HAP-1 (cell line): ENCODE results near the gene GNS.
"Not testable (repeated sequence)": the region's sequence is repeated elsewhere in the genome, so short reads cannot be mapped to it uniquely, and the experiment has no call there.

Experiments
- DNase-seq, 2 experiments: peaks; one replicate each; pipeline ENCODE4 v3.0.0-alpha.2; 2016 to 2020; ENCODE audit warnings: low spot score in 2 of 2
- H3K27me3 ChIP-seq: fragments of 250-450 bp; sonication (Bioruptor Pico); 2 replicates; pipeline ENCODE4 v1.5.1; 2020; ENCODE audit warnings: low read depth, mild to moderate bottlenecking, moderate library complexity
- H3K36me3 ChIP-seq: fragments of 250-450 bp; sonication (Bioruptor Pico); replicated peaks from 2 replicates; pipeline ENCODE4 v1.5.1; 2020; ENCODE audit warnings: mild to moderate bottlenecking
- H3K4me1 ChIP-seq: fragments of 250-450 bp; sonication (Bioruptor Pico); 2 replicates; pipeline ENCODE4 v1.5.1; 2020; ENCODE audit warnings: mild to moderate bottlenecking
- H3K4me3 ChIP-seq: fragments of 250-450 bp; sonication (Bioruptor Pico); 2 replicates; pipeline ENCODE4 v1.5.1; 2020; ENCODE audit warnings: mild to moderate bottlenecking, moderate library complexity
- H3K9me3 ChIP-seq: fragments of 250-450 bp; sonication (Bioruptor Pico); 2 replicates; pipeline ENCODE4 v1.5.1; 2020; ENCODE audit warnings: mild to moderate bottlenecking, moderate library complexity
- in situ Hi-C: fragments of 300-500 bp; cut with MboI; formaldehyde crosslinking; loops from 3 replicates; pipeline ENCODE4 v1.14.3; 2020; ENCODE audit warnings: low sequenced_read_pairs, inconsistent platforms, mixed read lengths

Gene GNS

DNA sequence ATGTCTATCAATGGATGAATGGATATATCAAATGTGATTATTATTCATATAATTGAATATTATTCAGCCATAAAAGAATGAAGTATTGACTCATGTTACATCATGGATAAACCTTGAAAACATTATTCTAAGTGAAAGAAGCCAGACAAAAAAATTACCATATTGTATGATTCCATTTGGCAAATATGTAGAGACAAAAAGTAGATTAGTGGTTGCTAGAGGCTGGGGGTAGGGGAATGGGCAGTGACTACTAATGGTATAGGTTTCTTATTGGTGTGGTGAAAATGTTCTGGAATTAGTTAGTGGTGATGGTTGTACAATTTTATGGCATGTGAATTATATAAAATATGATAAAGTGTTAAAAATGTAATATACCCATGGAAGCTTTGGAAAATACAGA, 31.8 kb upstream of the GNS start:
- H3K4me3 ChIP-seq = no peak overlapping the region
- H3K27me3 ChIP-seq = no peaks in the 10 kb centered on the region
- DNase-seq = no peak
- H3K9me3 ChIP-seq = no peaks in the 10 kb centered on the region
- in situ Hi-C loops = no loop called here
- peaks cover 20% of the 10 kb centered on the region for H3K4me1 ChIP-seq
- H3K36me3 ChIP-seq = peaks cover 5% of the 10 kb centered on the region; the same call in 1 of the 2 replicates

GRCh38 chr12:64790166-64790565, 31.0 kb upstream of the GNS start:
- Histone ChIP-seq H3K36me3 (peaks cover 5% of the 10 kb centered on the region; the same call in 1 of the 2 replicates), H3K4me3 (no peak overlapping the region), H3K9me3 (no peaks in the 10 kb centered on the region), H3K4me1 (peaks cover 20% of the 10 kb centered on the region), H3K27me3 (no peaks in the 10 kb centered on the region)
- no peak for DNase-seq
- in situ Hi-C loops = no loop called here

- no peak for DNase-seq
- Histone ChIP-seq H3K4me3 (no peak overlapping the region), H3K27me3 (no peaks in the 10 kb centered on the region), H3K36me3 (peaks cover 5% of the 10 kb centered on the region; the same call in 1 of the 2 replicates), H3K4me1 (peaks cover 25% of the 10 kb centered on the region), H3K9me3 (no peaks in the 10 kb centered on the region)
- in situ Hi-C loops = no loop called here
These were observed 26.6 kb upstream of the GNS start for GRCh38 chr12:64785838-64786237.

DNA sequence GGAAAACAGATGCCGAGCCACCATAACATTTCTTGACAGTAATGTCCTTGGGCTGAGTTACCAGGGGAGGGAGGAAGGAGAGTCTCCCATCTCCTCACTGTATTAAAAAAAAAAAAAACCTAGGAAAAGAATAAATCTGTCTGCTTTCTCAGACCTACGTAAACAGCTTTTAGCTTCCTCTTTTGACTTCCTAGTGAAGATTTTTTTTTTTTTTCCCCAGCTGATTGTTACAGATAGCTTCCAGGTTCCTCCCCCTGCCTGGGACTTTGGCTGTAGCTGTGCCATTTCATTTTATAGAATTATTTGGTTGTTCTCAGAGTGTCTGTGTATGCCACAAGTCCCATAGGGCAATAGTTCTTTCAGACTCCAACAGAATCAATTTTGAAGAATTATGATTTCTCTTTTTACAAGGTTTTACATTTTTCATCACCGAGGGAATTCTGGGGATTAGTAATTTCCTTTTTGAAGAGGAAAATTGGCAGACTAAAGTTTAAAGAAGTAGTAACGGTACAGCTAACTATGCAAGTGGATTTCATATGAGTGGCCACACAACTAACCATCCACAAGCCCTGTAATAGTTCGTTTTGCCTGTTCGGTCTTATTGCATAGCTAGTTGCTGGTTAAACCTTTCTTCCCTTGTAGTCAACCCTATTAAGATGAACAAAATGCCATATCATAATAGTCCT, 23.1 kb upstream of the GNS start:
- Histone ChIP-seq H3K4me1 (peaks cover 18% of the 10 kb centered on the region), H3K9me3 (no peaks in the 10 kb centered on the region), H3K4me3 (peak overlapping the region; percentile 39), H3K27me3 (no peaks in the 10 kb centered on the region), H3K36me3 (peaks cover 5% of the 10 kb centered on the region; the same call in 1 of the 2 replicates)
- no peak for DNase-seq
- in situ Hi-C loops = no loop called here

GRCh38 chr12:64781280-64782190, 22.3 kb upstream of the GNS start:
- in situ Hi-C loops = no loop called here
- DNase-seq = peak; percentile 25 to 32
- H3K27me3 ChIP-seq = no peaks in the 10 kb centered on the region
- H3K36me3 ChIP-seq = no peaks in the 10 kb centered on the region
- H3K4me1 ChIP-seq = peaks cover 14% of the 10 kb centered on the region
- no peaks in the 10 kb centered on the region for H3K9me3 ChIP-seq
- peak overlapping the region; percentile 39 for H3K4me3 ChIP-seq

GRCh38 chr12:64780531-64781279, 21.5 kb upstream of the GNS start:
- Histone ChIP-seq H3K36me3 (no peaks in the 10 kb centered on the region), H3K9me3 (no peaks in the 10 kb centered on the region; the same call in 1 of the 2 replicates), H3K4me1 (peaks cover 14% of the 10 kb centered on the region), H3K4me3 (peak overlapping the region; percentile 39), H3K27me3 (no peaks in the 10 kb centered on the region)
- in situ Hi-C loops = no loop called here
- peak in 1 of 2 experiments; percentile 62 for DNase-seq

GRCh38 chr12:64780132-64780530, 20.9 kb upstream of the GNS start:
- H3K4me3 ChIP-seq = peak overlapping the region; percentile 39
- H3K27me3 ChIP-seq = no peaks in the 10 kb centered on the region

GRCh38 chr12:64779354-64779974, 20.3 kb upstream of the GNS start:
- DNase-seq = peak in 1 of 2 experiments; percentile 29
- Histone ChIP-seq H3K4me3 (no peak overlapping the region), H3K9me3 (no peaks in the 10 kb centered on the region; the same call in 1 of the 2 replicates), H3K4me1 (peaks cover 14% of the 10 kb centered on the region), H3K27me3 (no peaks in the 10 kb centered on the region), H3K36me3 (no peaks in the 10 kb centered on the region)
- in situ Hi-C loops = no loop called here

More at GRCh38 chr12:64780132-64780530, 20.9 kb upstream of the GNS start:
- DNase-seq = peak in 1 of 2 experiments; percentile 14
- H3K4me1 ChIP-seq = peaks cover 14% of the 10 kb centered on the region
- in situ Hi-C loops = no loop called here
- no peaks in the 10 kb centered on the region for H3K36me3 ChIP-seq
- H3K9me3 ChIP-seq = no peaks in the 10 kb centered on the region; the same call in 1 of the 2 replicates

DNA sequence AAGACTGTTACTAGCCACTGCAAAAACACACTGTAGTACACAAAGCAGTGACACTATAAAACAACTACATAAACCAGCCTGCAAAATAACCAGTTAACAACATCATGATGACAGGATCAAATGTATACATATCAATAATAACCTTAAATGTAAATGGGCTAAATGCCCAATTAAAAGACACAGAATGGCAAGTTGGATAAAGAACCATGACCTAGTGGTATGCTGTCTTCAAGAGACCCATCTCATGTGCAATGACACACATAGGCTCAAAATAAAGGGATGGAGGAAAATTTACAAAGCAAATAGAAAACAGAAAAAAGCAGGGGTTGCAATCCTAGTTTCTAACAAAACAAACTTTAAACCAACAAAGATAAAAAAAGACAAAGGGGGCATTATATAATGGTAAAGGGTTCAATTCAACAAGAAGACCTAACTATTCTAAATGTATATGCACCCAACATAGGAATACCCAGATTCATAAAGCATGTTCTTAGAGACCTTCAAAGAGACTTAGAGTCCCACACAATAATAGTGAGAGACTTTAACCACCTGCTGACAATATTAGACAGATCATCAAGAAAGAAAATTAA, 16.0 kb upstream of the GNS start:
- H3K9me3 ChIP-seq, in situ Hi-C loops, DNase-seq: not testable (repeated sequence)

GRCh38 chr12:64773386-64773785, 14.2 kb upstream of the GNS start:
- H3K36me3 ChIP-seq = no peaks in the 10 kb centered on the region
- no peak overlapping the region for H3K4me3 ChIP-seq
- H3K4me1 ChIP-seq = no peaks in the 10 kb centered on the region
- H3K27me3 ChIP-seq = no peaks in the 10 kb centered on the region
- H3K9me3 ChIP-seq = no peaks in the 10 kb centered on the region; the same call in 1 of the 2 replicates
- no peak for DNase-seq
- in situ Hi-C loops = no loop called here

More for the DNA sequence above, 16.0 kb upstream of the GNS start:
- not testable (repeated sequence) for H3K4me1 ChIP-seq, H3K27me3 ChIP-seq, H3K4me3 ChIP-seq, H3K36me3 ChIP-seq

DNA sequence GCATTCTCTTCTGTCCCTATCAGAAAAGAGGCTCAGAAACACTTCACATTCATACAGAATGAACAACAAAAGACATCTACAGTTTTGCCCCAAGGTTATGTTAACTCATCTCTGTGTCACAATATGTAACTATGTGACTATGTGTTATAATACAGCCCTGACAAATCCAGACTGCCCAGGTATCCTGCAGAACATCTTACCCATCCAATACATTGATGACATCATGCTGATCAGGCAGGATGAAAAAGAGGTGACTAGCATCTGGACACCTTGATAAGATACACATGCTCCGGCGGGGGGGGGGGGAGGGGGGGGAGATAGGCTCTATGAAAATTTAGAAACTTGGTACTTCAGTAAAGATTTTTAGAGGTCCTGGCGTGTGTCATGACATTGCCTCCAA, 8.3 kb upstream of the GNS start:
- Histone ChIP-seq H3K9me3 (no peaks in the 10 kb centered on the region), H3K36me3 (no peaks in the 10 kb centered on the region), H3K27me3 (no peaks in the 10 kb centered on the region), H3K4me1 (no peaks in the 10 kb centered on the region), H3K4me3 (no peak overlapping the region)
- no peak for DNase-seq
- in situ Hi-C loops = no loop called here

- no peaks in the 10 kb centered on the region for H3K9me3 ChIP-seq
- H3K4me3 ChIP-seq = no peak overlapping the region
- peaks cover 9% of the 10 kb centered on the region for H3K4me1 ChIP-seq
- no peaks in the 10 kb centered on the region for H3K36me3 ChIP-seq
- H3K27me3 ChIP-seq = no peaks in the 10 kb centered on the region
- no peak for DNase-seq
- in situ Hi-C loops = no loop called here
These were observed 1.8 kb upstream of the GNS start for GRCh38 chr12:64760808-64761573.
